ENCODE measurements around the gene LMF1. TPM values are rescaled to one million over a fixed set of nuclear protein-coding genes. Genes with fewer than 3 reads are reported as not detected.

LMF1 gene
- total and polyA plus RNA-seq, 9 of the 15 experiments (the other 6 are each of a cell fraction or from before 2014, with no cell fraction given), result 0.11 to 1.6 (median 0.55) TPM; not detected in 1

- H3K4me3 ChIP-seq, result no peak overlapping the region
- no peaks in the 10 kb centered on the region for H3K9me3 ChIP-seq (replicated peaks; ENCODE audit: control insufficient read depth, insufficient read depth, low read depth, low read length)
- H3K4me1 ChIP-seq (replicated peaks in 1 of 2; ENCODE audit: control insufficient read depth in 2 of 2, insufficient read depth in 2 of 2, low read length in 2 of 2), result peaks cover 0 to 44% of the 10 kb centered on the region in 2 experiments; a peak in 3 of 5 replicates
- no peaks in the 10 kb centered on the region for H3K36me3 ChIP-seq (ENCODE audit: control insufficient read depth, insufficient read depth, low read length)
- no peak overlapping the region for H2AFZ ChIP-seq (ENCODE audit: low read depth, low read length)
- no peak overlapping the region for H3K27ac ChIP-seq (ENCODE audit: extremely low read depth, low read depth, low read length)
- WGBS (ENCODE audit: insufficient coverage, low coverage, missing lambda C conversion rate), result 16% methylated on average over 37 of the region's 44 CpGs
- POLR2A ChIA-PET, result interaction anchor here (0.5 to 0.9 kb wide), 2 partner anchors 12 to 170 kb away, joined by 3 read pairs; no protein-coding TSS in a partner anchor
- no peaks in the 10 kb centered on the region for H3K9me1 ChIP-seq (ENCODE audit: control insufficient read depth, insufficient read depth, low read length)
- H4K20me1 ChIP-seq (replicated peaks; ENCODE audit: control insufficient read depth, insufficient read depth, low read length), result peaks cover 23% of the 10 kb centered on the region; the same call in 1 of the 2 replicates
- ATAC-seq (peak; percentile 55), FAIRE-seq (no peak), DNase-seq (ENCODE audit: extremely low read depth in 1 of 4, low spot score in 3 of 4) (peak in 2 of 4 experiments; percentile 49 to 54)
- H3K79me2 ChIP-seq (ENCODE audit: control insufficient read depth, insufficient read depth, low read length), result no peaks in the 10 kb centered on the region
- intact Hi-C loops (cut with micrococcal nuclease), result no loop called here
- peaks cover 57 to 91% of the 10 kb centered on the region in 2 experiments for H3K27me3 ChIP-seq (ENCODE audit: control insufficient read depth in 2 of 2, insufficient read depth in 2 of 2, low read length in 2 of 2)
- BruUV-seq (replicated peaks), result no TSS peak
- CTCF ChIA-PET (ENCODE audit: low intra/inter-chr PET ratio), result interaction anchor here (1.3 kb wide), 1 partner anchor 166 kb away, joined by 4 read pairs; no protein-coding TSS in a partner anchor
- in situ Hi-C loops (cut with MboI), result no loop called here
- H3K4me2 ChIP-seq (ENCODE audit: insufficient read depth, low read length), result no peak overlapping the region
- H3K9ac ChIP-seq (ENCODE audit: insufficient read depth in 1 of 2, low read depth in 2 of 2, low read length in 2 of 2), result no peak overlapping the region
- TF ChIP-seq ZNF445 (CRISPR knock-in tag; IDR thresholded peaks at IDR 0.05; ENCODE audit: low read depth) (no peak), OTX1 (CRISPR knock-in tag; IDR thresholded peaks at IDR 0.05) (no peak), SAFB (IDR thresholded peaks at IDR 0.05; ENCODE audit: borderline replicate concordance, low read depth, low read length) (peak; percentile 64; the same call in 1 of the 2 replicates), ZBTB49 (CRISPR knock-in tag; IDR thresholded peaks at IDR 0.05; ENCODE audit: borderline replicate concordance) (no peak), CTCFL (IDR thresholded peaks at IDR 0.05; ENCODE audit: borderline replicate concordance, insufficient read depth, low read depth, low read length, poor library complexity, severe bottlenecking) (peak; percentile 71), CREM (IDR thresholded peaks at IDR 0.05; ENCODE audit: low read depth) (0 out of 2 replicates have a peak, but pooled peaks have one; percentile 26), RAD21 (CRISPR knock-in tag; conservative IDR thresholded peaks at IDR 0.05 in 1 of 2, IDR thresholded peaks at IDR 0.05 in 1 of 2) (peak in 1 of 2 experiments; percentile 33; a peak in 2 of 4 replicates)
- TF ChIP-seq, protein P1, sequence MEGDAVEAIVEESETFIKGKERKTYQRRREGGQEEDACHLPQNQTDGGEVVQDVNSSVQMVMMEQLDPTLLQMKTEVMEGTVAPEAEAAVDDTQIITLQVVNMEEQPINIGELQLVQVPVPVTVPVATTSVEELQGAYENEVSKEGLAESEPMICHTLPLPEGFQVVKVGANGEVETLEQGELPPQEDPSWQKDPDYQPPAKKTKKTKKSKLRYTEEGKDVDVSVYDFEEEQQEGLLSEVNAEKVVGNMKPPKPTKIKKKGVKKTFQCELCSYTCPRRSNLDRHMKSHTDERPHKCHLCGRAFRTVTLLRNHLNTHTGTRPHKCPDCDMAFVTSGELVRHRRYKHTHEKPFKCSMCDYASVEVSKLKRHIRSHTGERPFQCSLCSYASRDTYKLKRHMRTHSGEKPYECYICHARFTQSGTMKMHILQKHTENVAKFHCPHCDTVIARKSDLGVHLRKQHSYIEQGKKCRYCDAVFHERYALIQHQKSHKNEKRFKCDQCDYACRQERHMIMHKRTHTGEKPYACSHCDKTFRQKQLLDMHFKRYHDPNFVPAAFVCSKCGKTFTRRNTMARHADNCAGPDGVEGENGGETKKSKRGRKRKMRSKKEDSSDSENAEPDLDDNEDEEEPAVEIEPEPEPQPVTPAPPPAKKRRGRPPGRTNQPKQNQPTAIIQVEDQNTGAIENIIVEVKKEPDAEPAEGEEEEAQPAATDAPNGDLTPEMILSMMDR (IDR thresholded peaks at IDR 0.05 in 2 of 3, conservative IDR thresholded peaks at IDR 0.05 in 1 of 3; ENCODE audit: insufficient read depth in 2 of 3, low read depth in 1 of 3, low read length in 3 of 3), result peak; percentile 30 to 86 (median 48); a peak in 4 of 6 replicates
- TF ChIP-seq, protein P2, sequence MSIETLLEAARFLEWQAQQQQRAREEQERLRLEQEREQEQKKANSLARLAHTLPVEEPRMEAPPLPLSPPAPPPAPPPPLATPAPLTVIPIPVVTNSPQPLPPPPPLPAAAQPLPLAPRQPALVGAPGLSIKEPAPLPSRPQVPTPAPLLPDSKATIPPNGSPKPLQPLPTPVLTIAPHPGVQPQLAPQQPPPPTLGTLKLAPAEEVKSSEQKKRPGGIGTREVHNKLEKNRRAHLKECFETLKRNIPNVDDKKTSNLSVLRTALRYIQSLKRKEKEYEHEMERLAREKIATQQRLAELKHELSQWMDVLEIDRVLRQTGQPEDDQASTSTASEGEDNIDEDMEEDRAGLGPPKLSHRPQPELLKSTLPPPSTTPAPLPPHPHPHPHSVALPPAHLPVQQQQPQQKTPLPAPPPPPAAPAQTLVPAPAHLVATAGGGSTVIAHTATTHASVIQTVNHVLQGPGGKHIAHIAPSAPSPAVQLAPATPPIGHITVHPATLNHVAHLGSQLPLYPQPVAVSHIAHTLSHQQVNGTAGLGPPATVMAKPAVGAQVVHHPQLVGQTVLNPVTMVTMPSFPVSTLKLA (conservative IDR thresholded peaks at IDR 0.05), result no peak
- TF ChIP-seq, protein P3, sequence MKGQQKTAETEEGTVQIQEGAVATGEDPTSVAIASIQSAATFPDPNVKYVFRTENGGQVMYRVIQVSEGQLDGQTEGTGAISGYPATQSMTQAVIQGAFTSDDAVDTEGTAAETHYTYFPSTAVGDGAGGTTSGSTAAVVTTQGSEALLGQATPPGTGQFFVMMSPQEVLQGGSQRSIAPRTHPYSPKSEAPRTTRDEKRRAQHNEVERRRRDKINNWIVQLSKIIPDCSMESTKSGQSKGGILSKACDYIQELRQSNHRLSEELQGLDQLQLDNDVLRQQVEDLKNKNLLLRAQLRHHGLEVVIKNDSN (CRISPR knock-in tag; IDR thresholded peaks at IDR 0.05), result peak; percentile 47
Measured at GRCh38 chr16:878072-878784, 92.6 kb downstream of the LMF1 start.

Data from K562 (cell line).